SK-N-SH treated with all-trans-retinoic acid at 6 μM for 48 hours (cell line): ENCODE results near the gene IL24.

Experiments
- ATAC-seq: fragments of 200-7000 bp; cut with Tn5 transposase; 3 replicates; pipeline ENCODE4 v1.9.1; 2020; ENCODE audit warnings: mild to moderate bottlenecking, moderate library complexity
- ARNTL ChIP-seq: fragments of 450-650 bp; formaldehyde crosslinking; IDR thresholded peaks from 2 replicates; pipeline ENCODE4 v1.5.0; 2020; ENCODE audit warnings: low read depth, mild to moderate bottlenecking, moderate library complexity, borderline replicate concordance
- BACH2 ChIP-seq: fragments of 250-450 bp; sonication (Bioruptor Pico); IDR thresholded peaks from 2 replicates; pipeline ENCODE4 v1.9.0; 2021; ENCODE audit warnings: mild to moderate bottlenecking, borderline replicate concordance
- ESRRG ChIP-seq: fragments of 250-450 bp; sonication (Bioruptor Pico); IDR thresholded peaks from 2 replicates; pipeline ENCODE4 v1.6.1; 2021; ENCODE audit warnings: mild to moderate bottlenecking
- GLIS3 ChIP-seq: fragments of 250-450 bp; sonication (Bioruptor Pico); IDR thresholded peaks from 2 replicates; pipeline ENCODE4 v1.5.0; 2020; ENCODE audit warnings: mild to moderate bottlenecking, moderate library complexity
- ISL1 ChIP-seq: fragments of 250-450 bp; sonication (Bioruptor Pico); IDR thresholded peaks from 2 replicates; pipeline ENCODE4 v2.1.2; 2022; ENCODE audit warnings: mild to moderate bottlenecking, moderate library complexity
- OSR1 ChIP-seq: fragments of 250-450 bp; sonication (Bioruptor Pico); IDR thresholded peaks from 2 replicates; pipeline ENCODE4 v1.8.0; 2022; ENCODE audit warnings: moderate library complexity, mild to moderate bottlenecking, inconsistent platforms
- PATZ1 ChIP-seq: fragments of 250-450 bp; sonication (Bioruptor Pico); IDR thresholded peaks from 2 replicates; pipeline ENCODE4 v1.8.0; 2020; ENCODE audit warnings: mild to moderate bottlenecking, moderate library complexity, borderline replicate concordance
- PPARA ChIP-seq: fragments of 250-450 bp; sonication (Bioruptor Pico); IDR thresholded peaks from 2 replicates; pipeline ENCODE4 v1.5.0; 2020; ENCODE audit warnings: mild to moderate bottlenecking, borderline replicate concordance
- RARB ChIP-seq: fragments of 250-450 bp; sonication (Bioruptor Pico); IDR thresholded peaks from 2 replicates; pipeline ENCODE4 v1.8.0; 2021; ENCODE audit warnings: mild to moderate bottlenecking, moderate library complexity
- TCF4 ChIP-seq: fragments of 250-450 bp; sonication (Bioruptor Pico); IDR thresholded peaks from 2 replicates; pipeline ENCODE4 v1.8.0; 2021; ENCODE audit warnings: mild to moderate bottlenecking, moderate library complexity, borderline replicate concordance
- TOX ChIP-seq: fragments of 250-450 bp; sonication (Bioruptor Pico); IDR thresholded peaks from 2 replicates; pipeline ENCODE4 v1.8.0; 2021; ENCODE audit warnings: mild to moderate bottlenecking, moderate library complexity, borderline replicate concordance
- TSHZ2 ChIP-seq: fragments of 250-450 bp; sonication (Bioruptor Pico); IDR thresholded peaks from 2 replicates; pipeline ENCODE4 v1.5.0; 2020; ENCODE audit warnings: mild to moderate bottlenecking, moderate library complexity
- ZFP3 ChIP-seq: fragments of 250-450 bp; sonication (Bioruptor Pico); IDR thresholded peaks from 2 replicates; pipeline ENCODE4 v1.5.0; 2020; ENCODE audit warnings: mild to moderate bottlenecking, moderate library complexity
- ZNF565 ChIP-seq: fragments of 450-650 bp; formaldehyde crosslinking; conservative IDR thresholded peaks from 2 replicates; pipeline ENCODE4 v1.5.0; 2020; ENCODE audit warnings: low read depth, mild to moderate bottlenecking, moderate library complexity
- ZNF8 ChIP-seq: fragments of 450-650 bp; formaldehyde crosslinking; IDR thresholded peaks from 2 replicates; pipeline ENCODE4 v1.5.0; 2020; ENCODE audit warnings: mild to moderate bottlenecking, moderate library complexity
- TF ChIP-seq, protein P1 (sequence below): fragments of 250-450 bp; sonication (Bioruptor Pico); IDR thresholded peaks from 2 replicates; pipeline ENCODE4 v1.5.1; 2020; ENCODE audit warnings: low read depth, mild to moderate bottlenecking, moderate library complexity
- TF ChIP-seq, protein P2 (sequence below): fragments of 250-450 bp; sonication (Bioruptor Pico); IDR thresholded peaks from 2 replicates; pipeline ENCODE4 v1.8.0; 2021; ENCODE audit warnings: low read depth, mild to moderate bottlenecking, moderate library complexity, borderline replicate concordance

IL24 gene

GRCh38 chr1:206892351-206892984, 4.8 kb upstream of the IL24 start:
- no peak for ATAC-seq

GRCh38 chr1:206893380-206893779, 3.9 kb upstream of the IL24 start:
- TF ChIP-seq TCF4 (CRISPR knock-in tag): no peak
- no peak for TF ChIP-seq TSHZ2 (CRISPR knock-in tag)
- TF ChIP-seq TOX (CRISPR knock-in tag): no peak
- TF ChIP-seq BACH2 (CRISPR knock-in tag): no peak
- TF ChIP-seq ZNF565 (CRISPR knock-in tag): no peak
- TF ChIP-seq PATZ1: no peak
- TF ChIP-seq GLIS3 (CRISPR knock-in tag): no peak
- TF ChIP-seq ISL1 (CRISPR knock-in tag): no peak
- TF ChIP-seq, protein P1, sequence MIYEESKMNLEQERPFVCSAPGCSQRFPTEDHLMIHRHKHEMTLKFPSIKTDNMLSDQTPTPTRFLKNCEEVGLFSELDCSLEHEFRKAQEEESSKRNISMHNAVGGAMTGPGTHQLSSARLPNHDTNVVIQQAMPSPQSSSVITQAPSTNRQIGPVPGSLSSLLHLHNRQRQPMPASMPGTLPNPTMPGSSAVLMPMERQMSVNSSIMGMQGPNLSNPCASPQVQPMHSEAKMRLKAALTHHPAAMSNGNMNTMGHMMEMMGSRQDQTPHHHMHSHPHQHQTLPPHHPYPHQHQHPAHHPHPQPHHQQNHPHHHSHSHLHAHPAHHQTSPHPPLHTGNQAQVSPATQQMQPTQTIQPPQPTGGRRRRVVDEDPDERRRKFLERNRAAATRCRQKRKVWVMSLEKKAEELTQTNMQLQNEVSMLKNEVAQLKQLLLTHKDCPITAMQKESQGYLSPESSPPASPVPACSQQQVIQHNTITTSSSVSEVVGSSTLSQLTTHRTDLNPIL (CRISPR knock-in tag): no peak
- no peak for TF ChIP-seq ZNF8 (CRISPR knock-in tag)
- no peak for TF ChIP-seq RARB (CRISPR knock-in tag)
- no peak for TF ChIP-seq PPARA (CRISPR knock-in tag)
- TF ChIP-seq ZFP3 (CRISPR knock-in tag): no peak
- no peak for ATAC-seq

More at GRCh38 chr1:206892351-206892984, 4.8 kb upstream of the IL24 start:
- TF ChIP-seq, protein P2, sequence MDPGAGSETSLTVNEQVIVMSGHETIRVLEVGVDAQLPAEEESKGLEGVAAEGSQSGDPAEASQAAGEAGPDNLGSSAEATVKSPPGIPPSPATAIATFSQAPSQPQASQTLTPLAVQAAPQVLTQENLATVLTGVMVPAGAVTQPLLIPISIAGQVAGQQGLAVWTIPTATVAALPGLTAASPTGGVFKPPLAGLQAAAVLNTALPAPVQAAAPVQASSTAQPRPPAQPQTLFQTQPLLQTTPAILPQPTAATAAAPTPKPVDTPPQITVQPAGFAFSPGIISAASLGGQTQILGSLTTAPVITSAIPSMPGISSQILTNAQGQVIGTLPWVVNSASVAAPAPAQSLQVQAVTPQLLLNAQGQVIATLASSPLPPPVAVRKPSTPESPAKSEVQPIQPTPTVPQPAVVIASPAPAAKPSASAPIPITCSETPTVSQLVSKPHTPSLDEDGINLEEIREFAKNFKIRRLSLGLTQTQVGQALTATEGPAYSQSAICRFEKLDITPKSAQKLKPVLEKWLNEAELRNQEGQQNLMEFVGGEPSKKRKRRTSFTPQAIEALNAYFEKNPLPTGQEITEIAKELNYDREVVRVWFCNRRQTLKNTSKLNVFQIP (CRISPR knock-in tag): no peak

DNA sequence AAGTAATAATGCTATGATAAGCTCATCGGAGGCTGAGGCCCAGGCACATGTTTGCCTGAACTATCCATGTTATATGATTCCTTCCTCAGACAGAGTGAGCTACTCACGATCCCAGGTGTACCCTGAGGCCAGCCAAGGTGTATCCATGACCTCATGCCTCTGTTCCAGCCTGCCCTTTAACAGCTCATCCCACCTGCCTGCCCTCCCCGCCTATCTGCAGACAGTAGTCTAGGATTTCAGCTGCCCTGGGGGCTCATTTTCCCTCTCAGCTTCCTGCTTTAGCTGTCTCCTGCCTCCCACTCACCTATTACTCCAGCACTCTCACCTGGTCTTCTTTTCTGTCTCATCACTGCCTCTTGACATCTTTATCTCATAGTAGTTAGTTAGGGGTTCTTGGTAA, 1.9 kb upstream of the IL24 start:
- ATAC-seq: no peak
- TF ChIP-seq ESRRG (CRISPR knock-in tag) (no peak), ARNTL (CRISPR knock-in tag) (no peak), ZFP3 (CRISPR knock-in tag) (no peak), OSR1 (no peak), PATZ1 (no peak), GLIS3 (CRISPR knock-in tag) (no peak)
- TF ChIP-seq, protein P2 (CRISPR knock-in tag): no peak
